GM12891 (cell line): ENCODE results near the gene NT5DC4.

Experiments used
- POLR2AphosphoS5 ChIP-seq: IDR thresholded peaks from 2 replicates; pipeline ENCODE4 v1.6.1; 2011; ENCODE audit warnings: low read depth, low read length, control low read depth
- TAF1 ChIP-seq: IDR thresholded peaks from 2 replicates; pipeline ENCODE4 v1.6.1; 2011; ENCODE audit warnings: low read depth, low read length, control low read depth

GRCh38 chr2:112714331-112714730 lies 6.5 kb upstream of the NT5DC4 start:
- no peak for TF ChIP-seq TAF1
- TF ChIP-seq POLR2AphosphoS5: no peak
